HEK293 (cell line): ENCODE measurements around the gene ADCY4.
"Not testable (repeated sequence)": the region's sequence is repeated elsewhere in the genome, so short reads cannot be mapped to it uniquely, and the experiment has no call there.

Experiments
- CTCF ChIA-PET: fragments of 350-600 bp; formaldehyde crosslinking; extraction: SDS; loops from one replicate; lab custom pipeline; 2021; ENCODE audit warnings: antibody characterized with exemption; lab: Yijun Ruan, JAX
- POLR2A ChIA-PET: fragments of 300-600 bp; formaldehyde crosslinking; extraction: SDS; loops from one replicate; lab custom pipeline; 2020; ENCODE audit warnings: antibody characterized with exemption, inconsistent platforms; lab: Yijun Ruan, JAX
- H3K27ac ChIP-seq: fragments of 200-500 bp; sonication (Bioruptor generic); 2 replicates; pipeline ENCODE4 v1.5.1; 2014; ENCODE audit warnings: low read depth, low read length, control low read depth, inconsistent platforms; ENCODE audit errors: extremely low read depth
- H3K36me3 ChIP-seq, 2 experiments: fragments of 200-500 bp in 1 of 2; sonication (Bioruptor generic) in 1 of 2; 1 replicate in 1 of 2; 2 replicates in 1 of 2; pipeline ENCODE4 v1.5.1; 2014 to 2017; ENCODE audit warnings: inconsistent platforms in 2 of 2, low read length in 2 of 2; ENCODE audit not compliant: control insufficient read depth in 2 of 2, insufficient read depth in 1 of 2
- H3K4me1 ChIP-seq: fragments of 200-500 bp; sonication (Bioruptor generic); 2 replicates; pipeline ENCODE4 v1.5.1; 2014; ENCODE audit warnings: mild to moderate bottlenecking, low read length, inconsistent platforms; ENCODE audit not compliant: control insufficient read depth, insufficient read depth
- H3K4me3 ChIP-seq: 2 replicates; pipeline ENCODE4 v1.5.1; 2011; ENCODE audit warnings: low read depth, mild to moderate bottlenecking, control low read depth, low read length, moderate library complexity
- H3K9me3 ChIP-seq: fragments of 200-500 bp; sonication (Bioruptor generic); 2 replicates; pipeline ENCODE4 v1.5.1; 2014; ENCODE audit warnings: low read depth, low read length, inconsistent platforms; ENCODE audit not compliant: control insufficient read depth, insufficient read depth
- BCL11A ChIP-seq: fragments of 450-650 bp; formaldehyde crosslinking; IDR thresholded peaks from 2 replicates; pipeline ENCODE4 v1.5.1; 2016; ENCODE audit warnings: low read depth, missing biosample characterization, missing genetic modification characterization
- CTCF ChIP-seq: fragments of 450-650 bp; formaldehyde crosslinking; IDR thresholded peaks from 2 replicates; pipeline ENCODE4 v1.5.1; 2016; ENCODE audit warnings: missing biosample characterization, missing genetic modification characterization
- KLF8 ChIP-seq: fragments of 450-650 bp; formaldehyde crosslinking; IDR thresholded peaks from 2 replicates; pipeline ENCODE4 v1.5.1; 2016; ENCODE audit warnings: missing biosample characterization, missing genetic modification characterization
- SALL2 ChIP-seq: fragments of 450-650 bp; formaldehyde crosslinking; IDR thresholded peaks from 2 replicates; pipeline ENCODE4 v1.5.0; 2017; ENCODE audit warnings: missing biosample characterization, mild to moderate bottlenecking, missing genetic modification characterization, borderline replicate concordance
- ZFP3 ChIP-seq: fragments of 450-650 bp; formaldehyde crosslinking; IDR thresholded peaks from 2 replicates; pipeline ENCODE4 v1.5.1; 2016; ENCODE audit warnings: low read depth, missing biosample characterization, missing genetic modification characterization
- ZNF239 ChIP-seq: fragments of 450-650 bp; formaldehyde crosslinking; IDR thresholded peaks from 2 replicates; pipeline ENCODE4 v1.5.1; 2016; ENCODE audit warnings: missing biosample characterization, missing genetic modification characterization
- ZNF280D ChIP-seq: fragments of 450-650 bp; formaldehyde crosslinking; IDR thresholded peaks from 2 replicates; pipeline ENCODE4 v1.5.1; 2016; ENCODE audit warnings: missing biosample characterization, missing genetic modification characterization
- ZNF416 ChIP-seq: fragments of 450-650 bp; formaldehyde crosslinking; IDR thresholded peaks from 2 replicates; pipeline ENCODE4 v1.5.1; 2016; ENCODE audit warnings: missing biosample characterization, missing genetic modification characterization
- ZNF449 ChIP-seq: fragments of 450-650 bp; formaldehyde crosslinking; IDR thresholded peaks from 2 replicates; pipeline ENCODE4 v1.5.1; 2017; ENCODE audit warnings: missing biosample characterization, mild to moderate bottlenecking, missing genetic modification characterization, moderate library complexity
- ZNF488 ChIP-seq: fragments of 450-650 bp; formaldehyde crosslinking; IDR thresholded peaks from 2 replicates; pipeline ENCODE4 v1.5.1; 2016; ENCODE audit warnings: missing biosample characterization, missing genetic modification characterization
- ZNF518A ChIP-seq: fragments of 450-650 bp; formaldehyde crosslinking; conservative IDR thresholded peaks from 2 replicates; pipeline ENCODE4 v1.5.1; 2016; ENCODE audit warnings: low read depth, missing biosample characterization, missing genetic modification characterization
- ZNF580 ChIP-seq: fragments of 450-650 bp; formaldehyde crosslinking; IDR thresholded peaks from 2 replicates; pipeline ENCODE4 v1.5.1; 2016; ENCODE audit warnings: missing biosample characterization, missing genetic modification characterization
- ZNF654 ChIP-seq: fragments of 450-650 bp; formaldehyde crosslinking; IDR thresholded peaks from 2 replicates; pipeline ENCODE4 v1.5.1; 2016; ENCODE audit warnings: low read depth, missing biosample characterization, missing genetic modification characterization
- ZNF670 ChIP-seq: fragments of 450-650 bp; formaldehyde crosslinking; IDR thresholded peaks from 2 replicates; pipeline ENCODE4 v1.5.1; 2016; ENCODE audit warnings: missing biosample characterization, missing genetic modification characterization, low read depth
- ZNF768 ChIP-seq: fragments of 450-650 bp; formaldehyde crosslinking; IDR thresholded peaks from 2 replicates; pipeline ENCODE4 v1.5.1; 2018; ENCODE audit warnings: missing biosample characterization, mild to moderate bottlenecking, missing genetic modification characterization
- ZSCAN16 ChIP-seq: fragments of 450-650 bp; formaldehyde crosslinking; IDR thresholded peaks from 2 replicates; pipeline ENCODE4 v1.5.1; 2016; ENCODE audit warnings: missing biosample characterization, missing genetic modification characterization
- ZSCAN5A ChIP-seq: fragments of 450-650 bp; formaldehyde crosslinking; IDR thresholded peaks from 2 replicates; pipeline ENCODE4 v1.5.1; 2016; ENCODE audit warnings: missing biosample characterization, missing genetic modification characterization

Gene ADCY4

GRCh38 chr14:24327914-24328313 lies 7.0 kb downstream of the ADCY4 start:
- not testable (repeated sequence) for H3K9me3 ChIP-seq, H3K4me1 ChIP-seq, H3K4me3 ChIP-seq, H3K36me3 ChIP-seq, H3K27ac ChIP-seq
- ChIA-PET CTCF (interaction anchor here (0.6 to 16.9 kb wide), 11 partner anchors 9 to 115 kb away, joined by 3 to 468 read pairs (median 4); partner anchors contain the start of genes CBLN3, CIDEB, KHNYN and SDR39U1), POLR2A (interaction anchor here (0.6 to 2.2 kb wide), 3 partner anchors 104 to 760 kb away, joined by 3 to 5 read pairs (median 5); partner anchors contain the start of gene AP1G2)
- peak; percentile 39; the same call in 1 of the 2 replicates for TF ChIP-seq CTCF (tag by site-specific recombination)
- 0 out of 2 replicates have a peak, but pooled peaks have one; percentile 22 for TF ChIP-seq KLF8
- peak; percentile 44 for TF ChIP-seq ZNF654 (tag by site-specific recombination)

GRCh38 chr14:24327303-24327702 lies 7.6 kb downstream of the ADCY4 start:
- Histone ChIP-seq H3K4me1 (no peaks in the 10 kb centered on the region), H3K4me3 (no peak overlapping the region), H3K9me3 (no peaks in the 10 kb centered on the region), H3K36me3 (no peaks in the 10 kb centered on the region), H3K27ac (no peak overlapping the region)
- CTCF ChIA-PET: interaction anchor here (0.5 to 16.9 kb wide), 11 partner anchors 9 to 114 kb away, joined by 3 to 468 read pairs (median 3); partner anchors contain the start of genes CBLN3, CIDEB and KHNYN
- POLR2A ChIA-PET: interaction anchor here (0.6 to 2.2 kb wide), 2 partner anchors 22 to 110 kb away, joined by 5 read pairs; no protein-coding TSS in a partner anchor
- TF ChIP-seq ZNF239 (tag by site-specific recombination) (no peak), BCL11A (tag by site-specific recombination) (no peak), ZNF670 (tag by site-specific recombination) (no peak), ZSCAN16 (tag by site-specific recombination) (no peak), ZNF580 (tag by site-specific recombination) (no peak), ZNF280D (tag by site-specific recombination) (no peak), ZNF768 (tag by site-specific recombination) (no peak), ZNF449 (tag by site-specific recombination) (no peak), ZFP3 (tag by site-specific recombination) (no peak), ZNF416 (tag by site-specific recombination) (no peak), SALL2 (tag by site-specific recombination) (no peak), ZNF488 (tag by site-specific recombination) (no peak), ZNF518A (tag by site-specific recombination) (no peak), ZSCAN5A (tag by site-specific recombination) (no peak)
